ENCODE measurements around the gene ELSPBP1. TPM values are rescaled to one million over a fixed set of nuclear protein-coding genes. Genes with fewer than 3 reads are reported as not detected.

ELSPBP1 gene
- total RNA-seq, 3 donors from 2014 or later (not counting 1 experiment from before 2014, with no cell fraction given): not detected

DNA sequence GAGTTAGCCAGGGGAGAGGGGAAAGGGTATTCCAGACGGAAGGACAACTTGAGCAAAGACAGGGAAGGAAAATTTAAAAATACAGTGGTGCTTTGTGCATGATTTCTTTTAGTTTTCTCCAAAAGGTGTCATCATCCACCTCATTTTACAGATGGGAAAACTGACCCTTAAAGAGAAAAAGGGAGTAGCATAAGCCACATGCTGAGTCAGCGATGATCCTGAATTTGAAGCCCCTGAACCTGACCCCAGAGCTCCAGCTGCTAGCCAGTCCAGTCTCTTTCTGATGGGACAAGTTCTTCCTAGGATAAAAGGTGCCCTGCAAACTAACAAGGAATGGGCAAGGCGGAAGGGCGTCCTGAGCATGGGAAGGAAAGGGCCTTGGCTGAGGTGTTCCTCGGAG, 39.2 kb downstream of the ELSPBP1 start:
- intact Hi-C loops (cut with micrococcal nuclease): no loop called here
- Histone ChIP-seq H3K9me3 (ENCODE audit: control insufficient read depth, insufficient read depth, low read length) (no peaks in the 10 kb centered on the region), H3K36me3 (ENCODE audit: control insufficient read depth, insufficient read depth, low read length) (no peaks in the 10 kb centered on the region), H3K4me1 (ENCODE audit: control insufficient read depth, insufficient read depth, low read length) (no peaks in the 10 kb centered on the region), H3K4me3 (ENCODE audit: low read length) (no peak overlapping the region), H3K27ac (ENCODE audit: low read length) (no peak overlapping the region), H3K27me3 (ENCODE audit: control insufficient read depth, insufficient read depth, low read length) (no peaks in the 10 kb centered on the region)
- no peak for ATAC-seq
- H3K27me3 Mint-ChIP-seq (ENCODE audit: low read depth in 2 of 2): peaks cover 3 to 15% of the 10 kb centered on the region in 2 donors
- WGBS (ENCODE audit: insufficient coverage): 86% methylated on average over 5 of the region's 5 CpGs
- no peak for TF ChIP-seq CTCF (IDR thresholded peaks at IDR 0.05)
- peaks cover 3 to 5% of the 10 kb centered on the region in 2 donors for H3K9me3 Mint-ChIP-seq
- peaks cover 10% of the 10 kb centered on the region for H3K36me3 Mint-ChIP-seq
- DNase-seq: no peak
- H3K4me1 Mint-ChIP-seq: no peaks in the 10 kb centered on the region
- no peak overlapping the region for H3K27ac Mint-ChIP-seq
- H3K4me3 Mint-ChIP-seq: no peak overlapping the region

DNA sequence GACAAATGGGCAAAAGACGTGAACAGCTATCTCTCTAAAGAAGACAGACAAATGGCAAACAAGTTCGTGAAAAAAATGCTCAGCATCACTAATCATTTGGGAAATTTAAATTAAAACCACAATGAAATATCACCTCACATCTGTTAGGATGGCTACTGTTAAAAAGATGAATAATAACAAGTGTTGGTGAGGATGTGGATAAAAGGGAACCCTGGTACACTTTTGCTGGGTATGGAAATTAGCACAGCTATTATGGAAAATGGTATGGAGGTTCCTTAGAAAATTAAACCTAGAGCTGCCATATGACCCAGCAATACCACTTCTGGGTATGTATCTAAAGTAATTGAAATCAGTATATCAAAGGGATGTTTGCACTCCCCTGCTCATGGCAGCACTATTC, 42.3 kb downstream of the ELSPBP1 start:
- Histone ChIP-seq H3K36me3 (ENCODE audit: control insufficient read depth, insufficient read depth, low read length) (no peaks in the 10 kb centered on the region), H3K27ac (ENCODE audit: low read length) (no peak overlapping the region), H3K4me3 (ENCODE audit: low read length) (no peak overlapping the region), H3K4me1 (ENCODE audit: control insufficient read depth, insufficient read depth, low read length) (no peaks in the 10 kb centered on the region), H3K27me3 (ENCODE audit: control insufficient read depth, insufficient read depth, low read length) (peaks cover 3% of the 10 kb centered on the region), H3K9me3 (ENCODE audit: control insufficient read depth, insufficient read depth, low read length) (no peaks in the 10 kb centered on the region)
- Mint-ChIP-seq H3K27me3 (ENCODE audit: low read depth in 2 of 2) (peaks cover 20 to 34% of the 10 kb centered on the region in 2 donors), H3K36me3 (peaks cover 10% of the 10 kb centered on the region), H3K4me3 (no peak overlapping the region), H3K9me3 (peaks cover 3 to 5% of the 10 kb centered on the region in 2 donors), H3K27ac (no peak overlapping the region), H3K4me1 (peaks cover 0 to 4% of the 10 kb centered on the region in 2 donors)
- 90% methylated on average over 2 of the region's 2 CpGs for WGBS (ENCODE audit: insufficient coverage)
- DNase-seq: no peak
- no peak for TF ChIP-seq CTCF (IDR thresholded peaks at IDR 0.05)
- ATAC-seq: no peak
- intact Hi-C loops (cut with micrococcal nuclease): no loop called here

- H3K4me3 Mint-ChIP-seq: no peak overlapping the region
- Histone ChIP-seq H3K27ac (ENCODE audit: low read length) (no peak overlapping the region), H3K36me3 (ENCODE audit: control insufficient read depth, insufficient read depth, low read length) (no peaks in the 10 kb centered on the region), H3K9me3 (ENCODE audit: control insufficient read depth, insufficient read depth, low read length) (no peaks in the 10 kb centered on the region), H3K27me3 (ENCODE audit: control insufficient read depth, insufficient read depth, low read length) (peaks cover 3% of the 10 kb centered on the region), H3K4me1 (ENCODE audit: control insufficient read depth, insufficient read depth, low read length) (no peaks in the 10 kb centered on the region), H3K4me3 (ENCODE audit: low read length) (no peak overlapping the region)
- TF ChIP-seq CTCF (IDR thresholded peaks at IDR 0.05): no peak
- DNase-seq (no peak), ATAC-seq (no peak)
- H3K9me3 Mint-ChIP-seq: peaks cover 3% of the 10 kb centered on the region in 2 donors
- peaks cover 1% of the 10 kb centered on the region for H3K36me3 Mint-ChIP-seq
- H3K27ac Mint-ChIP-seq: no peak overlapping the region
- peaks cover 0 to 4% of the 10 kb centered on the region in 2 donors for H3K4me1 Mint-ChIP-seq
- 67% methylated on average over 2 of the region's 2 CpGs for WGBS (ENCODE audit: insufficient coverage)
- peaks cover 26 to 28% of the 10 kb centered on the region in 2 donors for H3K27me3 Mint-ChIP-seq (ENCODE audit: low read depth in 2 of 2)
- intact Hi-C loops (cut with micrococcal nuclease): no loop called here
Observed at GRCh38 chr19:48041877-48042580, 47.6 kb downstream of the ELSPBP1 start.

Data from natural killer cell (primary cell).